ENCODE measurements around the gene OPN4. TPM values are rescaled to one million over a fixed set of nuclear protein-coding genes. Genes with fewer than 3 reads are reported as not detected.

OPN4 gene
- polyA plus RNA-seq, 1 of the 3 experiments (the other 2 are of a cell fraction), result 0.03 TPM

GRCh38 chr10:86659161-86659691 lies 4.9 kb downstream of the OPN4 start:
- no peak overlapping the region for H3K27ac ChIP-seq (ENCODE audit: low read depth in 2 of 2, low read length in 1 of 2)
- H3K4me2 ChIP-seq, result no peak overlapping the region
- no peaks in the 10 kb centered on the region for H3K9me3 ChIP-seq
- H3K9me2 ChIP-seq, result no peaks in the 10 kb centered on the region
- H4K20me1 ChIP-seq (ENCODE audit: insufficient read depth), result no peaks in the 10 kb centered on the region
- H3K79me2 ChIP-seq (ENCODE audit: insufficient read depth), result no peaks in the 10 kb centered on the region
- peaks cover 0 to 14% of the 10 kb centered on the region in 2 experiments; a peak in 1 of 4 replicates for H3K4me1 ChIP-seq (ENCODE audit: control insufficient read depth in 1 of 2, insufficient read depth in 2 of 2, low read depth in 1 of 2, low read length in 1 of 2)
- H3K9ac ChIP-seq, result no peak overlapping the region
- no peaks in the 10 kb centered on the region for H3K27me3 ChIP-seq (ENCODE audit: insufficient read depth)
- TF ChIP-seq MXI1 (IDR thresholded peaks at IDR 0.05; ENCODE audit: low read depth, low read length) (no peak), GABPA (IDR thresholded peaks at IDR 0.05; ENCODE audit: low read depth) (no peak), POLR2AphosphoS5 (IDR thresholded peaks at IDR 0.05; ENCODE audit: low read depth, low read length) (no peak), MAX (IDR thresholded peaks at IDR 0.05; ENCODE audit: low read depth) (no peak), FOSL2 (IDR thresholded peaks at IDR 0.05; ENCODE audit: borderline replicate concordance, low read depth) (no peak), JUND (IDR thresholded peaks at IDR 0.05) (no peak), TCF12 (IDR thresholded peaks at IDR 0.05) (no peak), SIN3A (IDR thresholded peaks at IDR 0.05; ENCODE audit: borderline replicate concordance, low read depth, low read length) (no peak), FOXM1 (IDR thresholded peaks at IDR 0.05; ENCODE audit: low read depth) (no peak), ELF1 (IDR thresholded peaks at IDR 0.05) (no peak), FOXJ3 (CRISPR knock-in tag; IDR thresholded peaks at IDR 0.05) (no peak), NRF1 (IDR thresholded peaks at IDR 0.05; ENCODE audit: low read depth, low read length) (no peak), MEF2A (IDR thresholded peaks at IDR 0.05; ENCODE audit: borderline replicate concordance, low read depth) (no peak)
- TF ChIP-seq, protein P1, sequence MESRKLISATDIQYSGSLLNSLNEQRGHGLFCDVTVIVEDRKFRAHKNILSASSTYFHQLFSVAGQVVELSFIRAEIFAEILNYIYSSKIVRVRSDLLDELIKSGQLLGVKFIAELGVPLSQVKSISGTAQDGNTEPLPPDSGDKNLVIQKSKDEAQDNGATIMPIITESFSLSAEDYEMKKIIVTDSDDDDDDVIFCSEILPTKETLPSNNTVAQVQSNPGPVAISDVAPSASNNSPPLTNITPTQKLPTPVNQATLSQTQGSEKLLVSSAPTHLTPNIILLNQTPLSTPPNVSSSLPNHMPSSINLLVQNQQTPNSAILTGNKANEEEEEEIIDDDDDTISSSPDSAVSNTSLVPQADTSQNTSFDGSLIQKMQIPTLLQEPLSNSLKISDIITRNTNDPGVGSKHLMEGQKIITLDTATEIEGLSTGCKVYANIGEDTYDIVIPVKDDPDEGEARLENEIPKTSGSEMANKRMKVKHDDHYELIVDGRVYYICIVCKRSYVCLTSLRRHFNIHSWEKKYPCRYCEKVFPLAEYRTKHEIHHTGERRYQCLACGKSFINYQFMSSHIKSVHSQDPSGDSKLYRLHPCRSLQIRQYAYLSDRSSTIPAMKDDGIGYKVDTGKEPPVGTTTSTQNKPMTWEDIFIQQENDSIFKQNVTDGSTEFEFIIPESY (IDR thresholded peaks at IDR 0.05; ENCODE audit: borderline replicate concordance, low read depth), result no peak
- TF ChIP-seq, protein P2, sequence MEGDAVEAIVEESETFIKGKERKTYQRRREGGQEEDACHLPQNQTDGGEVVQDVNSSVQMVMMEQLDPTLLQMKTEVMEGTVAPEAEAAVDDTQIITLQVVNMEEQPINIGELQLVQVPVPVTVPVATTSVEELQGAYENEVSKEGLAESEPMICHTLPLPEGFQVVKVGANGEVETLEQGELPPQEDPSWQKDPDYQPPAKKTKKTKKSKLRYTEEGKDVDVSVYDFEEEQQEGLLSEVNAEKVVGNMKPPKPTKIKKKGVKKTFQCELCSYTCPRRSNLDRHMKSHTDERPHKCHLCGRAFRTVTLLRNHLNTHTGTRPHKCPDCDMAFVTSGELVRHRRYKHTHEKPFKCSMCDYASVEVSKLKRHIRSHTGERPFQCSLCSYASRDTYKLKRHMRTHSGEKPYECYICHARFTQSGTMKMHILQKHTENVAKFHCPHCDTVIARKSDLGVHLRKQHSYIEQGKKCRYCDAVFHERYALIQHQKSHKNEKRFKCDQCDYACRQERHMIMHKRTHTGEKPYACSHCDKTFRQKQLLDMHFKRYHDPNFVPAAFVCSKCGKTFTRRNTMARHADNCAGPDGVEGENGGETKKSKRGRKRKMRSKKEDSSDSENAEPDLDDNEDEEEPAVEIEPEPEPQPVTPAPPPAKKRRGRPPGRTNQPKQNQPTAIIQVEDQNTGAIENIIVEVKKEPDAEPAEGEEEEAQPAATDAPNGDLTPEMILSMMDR (IDR thresholded peaks at IDR 0.05), result no peak
- TF ChIP-seq, protein P3, sequence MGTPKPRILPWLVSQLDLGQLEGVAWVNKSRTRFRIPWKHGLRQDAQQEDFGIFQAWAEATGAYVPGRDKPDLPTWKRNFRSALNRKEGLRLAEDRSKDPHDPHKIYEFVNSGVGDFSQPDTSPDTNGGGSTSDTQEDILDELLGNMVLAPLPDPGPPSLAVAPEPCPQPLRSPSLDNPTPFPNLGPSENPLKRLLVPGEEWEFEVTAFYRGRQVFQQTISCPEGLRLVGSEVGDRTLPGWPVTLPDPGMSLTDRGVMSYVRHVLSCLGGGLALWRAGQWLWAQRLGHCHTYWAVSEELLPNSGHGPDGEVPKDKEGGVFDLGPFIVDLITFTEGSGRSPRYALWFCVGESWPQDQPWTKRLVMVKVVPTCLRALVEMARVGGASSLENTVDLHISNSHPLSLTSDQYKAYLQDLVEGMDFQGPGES (IDR thresholded peaks at IDR 0.05; ENCODE audit: low read depth, low read length), result no peak
- TF ChIP-seq, protein P4, sequence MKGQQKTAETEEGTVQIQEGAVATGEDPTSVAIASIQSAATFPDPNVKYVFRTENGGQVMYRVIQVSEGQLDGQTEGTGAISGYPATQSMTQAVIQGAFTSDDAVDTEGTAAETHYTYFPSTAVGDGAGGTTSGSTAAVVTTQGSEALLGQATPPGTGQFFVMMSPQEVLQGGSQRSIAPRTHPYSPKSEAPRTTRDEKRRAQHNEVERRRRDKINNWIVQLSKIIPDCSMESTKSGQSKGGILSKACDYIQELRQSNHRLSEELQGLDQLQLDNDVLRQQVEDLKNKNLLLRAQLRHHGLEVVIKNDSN (IDR thresholded peaks at IDR 0.05; ENCODE audit: borderline replicate concordance, low read depth), result no peak
- ChIA-PET CTCF (interaction anchor here (1.4 kb wide), 1 partner anchor 13 kb away, joined by 3 read pairs; no protein-coding TSS in a partner anchor), POLR2A (no interaction called here)
- no peak overlapping the region for H2AFZ ChIP-seq (ENCODE audit: low read depth)
- H3K4me3 ChIP-seq (ENCODE audit: low read depth in 2 of 2, low read length in 1 of 2), result no peak overlapping the region
- no peaks in the 10 kb centered on the region for H3K36me3 ChIP-seq (replicated peaks in 1 of 2; ENCODE audit: control insufficient read depth in 1 of 2, insufficient read depth in 2 of 2, low read length in 1 of 2)
- H3F3A ChIP-seq (replicated peaks; ENCODE audit: insufficient read depth), result no peaks in the 10 kb centered on the region
- DNase-seq, result no peak
- WGBS (ENCODE audit: low lambda C conversion rate), result 81% methylated on average over 17 of the region's 19 CpGs
